GM04504 (cell line): ENCODE measurements around the gene TRIM65.
"Not testable (repeated sequence)": the region's sequence is repeated elsewhere in the genome, so short reads cannot be mapped to it uniquely, and the experiment has no call there.

Source experiments
- DNase-seq: peaks from one replicate; pipeline ENCODE4 v3.0.0-alpha.2; 2012; ENCODE audit warnings: low read depth

Gene TRIM65

GRCh38 chr17:75851693-75851991, 45.1 kb downstream of the TRIM65 start:
- not testable (repeated sequence) for DNase-seq

- DNase-seq, result no peak
Measured at GRCh38 chr17:75850928-75851692, 45.6 kb downstream of the TRIM65 start.

DNA sequence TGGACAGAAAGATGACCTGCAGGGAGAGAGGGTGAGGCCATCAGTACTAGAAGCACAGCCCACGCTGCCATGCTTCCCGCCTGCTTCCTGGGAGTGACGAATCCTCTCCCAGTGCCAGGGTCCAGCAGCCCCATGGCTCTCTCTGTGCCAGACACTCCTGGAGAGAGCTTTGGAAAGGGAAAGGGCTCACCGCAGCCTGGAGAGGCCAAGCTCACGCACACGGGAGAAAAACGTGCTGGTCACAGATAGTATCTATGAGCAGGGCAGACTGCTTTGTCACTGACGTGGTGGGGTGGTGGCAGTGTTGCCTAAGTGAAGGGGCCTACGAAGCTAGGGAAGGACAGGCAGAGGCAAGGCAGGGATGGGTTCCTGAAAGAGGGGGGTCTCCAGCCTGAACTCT, 47.0 kb downstream of the TRIM65 start:
- DNase-seq, result no peak

DNA sequence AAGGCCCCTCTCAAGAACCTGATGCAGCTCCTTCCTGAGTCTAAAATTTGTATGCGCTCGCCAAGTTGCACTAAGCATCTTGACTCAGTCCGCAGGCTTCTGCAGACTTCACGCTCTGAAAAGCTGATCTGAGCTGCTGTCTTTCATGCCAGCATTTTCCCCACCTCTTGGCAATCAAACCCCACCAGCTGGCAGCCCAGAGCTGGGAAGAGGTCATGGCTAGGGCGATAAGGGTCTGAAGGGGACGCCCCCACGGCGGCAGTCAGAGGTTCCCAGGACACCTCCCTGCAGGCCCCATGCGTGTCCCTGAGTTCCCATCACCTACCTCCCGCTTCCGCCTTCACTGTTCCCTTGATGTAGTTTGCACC, 47.5 kb downstream of the TRIM65 start:
- DNase-seq, result no peak

- no peak for DNase-seq
Measured at GRCh38 chr17:75848523-75849278, 48.0 kb downstream of the TRIM65 start.

DNA sequence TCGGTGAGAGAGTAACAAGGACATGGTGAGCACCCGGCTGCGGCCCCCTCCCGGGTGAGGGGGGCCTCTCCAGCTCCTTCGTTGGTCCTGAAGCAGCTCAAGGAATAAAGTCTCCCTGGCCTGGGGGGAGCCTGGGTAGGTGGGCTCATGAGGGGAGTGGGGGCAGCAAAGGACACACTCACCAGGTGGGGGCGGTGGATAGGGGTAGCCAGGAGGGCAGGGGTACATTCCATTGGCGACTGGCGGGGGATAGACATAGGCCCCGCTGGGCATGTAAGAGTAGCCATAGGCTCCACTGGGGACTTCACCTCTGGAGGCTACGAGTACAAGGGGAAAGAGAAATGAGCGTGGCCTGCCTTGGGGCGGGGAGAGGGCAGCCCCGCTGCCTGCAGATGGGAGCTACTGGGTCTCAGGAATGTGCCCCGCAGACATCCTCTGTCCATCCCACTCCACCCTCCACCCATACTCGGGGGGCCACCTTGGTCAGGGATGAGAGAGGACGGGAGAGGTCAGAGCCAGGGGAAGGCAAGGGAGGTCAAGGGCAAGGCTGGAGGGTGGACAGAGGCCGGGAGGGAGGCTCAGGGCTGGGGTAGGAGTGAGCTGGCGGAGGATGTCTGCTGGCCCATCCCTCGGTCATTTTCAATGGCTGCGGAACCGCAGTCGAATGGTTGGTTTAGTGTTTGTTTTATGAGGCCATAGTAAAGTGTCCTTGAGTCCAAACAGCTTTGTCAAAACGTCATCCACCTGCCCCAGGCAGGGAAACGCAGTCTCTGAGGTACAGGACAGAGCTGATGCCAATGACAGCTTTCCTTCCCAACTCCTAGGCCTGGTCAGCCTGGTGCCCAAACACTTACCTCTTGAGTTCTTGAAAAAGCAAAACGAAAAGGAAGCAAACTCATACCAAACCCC, 48.9 kb downstream of the TRIM65 start:
- no peak for DNase-seq

DNA sequence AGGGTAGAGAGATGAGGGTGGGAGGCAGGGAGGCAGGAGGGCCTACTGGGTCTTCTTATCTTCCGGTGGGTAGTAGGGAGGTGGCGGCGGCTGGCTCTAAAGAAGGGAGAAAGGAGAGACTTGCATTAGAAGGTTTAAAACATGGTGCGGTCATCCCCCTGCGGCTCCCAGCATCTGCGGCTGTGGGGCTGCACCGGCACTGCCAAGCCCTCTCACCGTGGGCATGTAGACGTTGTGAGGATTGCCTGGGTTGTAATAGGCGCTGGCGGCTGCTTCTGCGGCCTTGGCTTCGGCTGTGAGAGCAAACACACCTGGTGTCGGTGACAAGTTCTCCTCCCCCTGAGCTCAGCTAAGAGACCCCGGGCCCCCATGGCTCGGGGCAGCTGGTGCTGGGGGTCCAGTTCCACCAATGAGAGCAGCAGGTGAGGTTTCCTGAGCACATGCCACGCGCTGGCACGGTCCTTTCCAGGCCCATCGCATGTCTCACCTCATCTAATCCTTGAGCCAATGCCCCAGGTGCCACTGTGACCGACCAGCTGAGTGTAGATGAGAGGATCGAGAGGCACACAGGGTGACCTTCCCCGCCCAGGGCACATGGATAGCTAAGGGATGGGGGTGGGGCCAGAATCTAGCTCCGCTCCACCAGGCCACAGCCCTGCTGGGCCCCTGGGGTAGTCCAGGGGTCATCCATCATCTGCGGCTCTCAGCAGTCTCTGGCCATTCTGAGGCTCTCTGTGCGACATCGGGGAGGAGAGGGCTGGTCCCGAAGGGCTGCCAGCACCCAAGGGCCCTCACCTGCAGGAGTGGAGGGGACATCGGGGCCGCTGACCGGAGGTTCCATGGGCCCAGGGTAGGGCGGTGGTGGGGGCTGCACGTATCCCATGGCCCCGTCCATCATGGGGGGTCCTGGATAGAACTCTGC, 49.8 kb downstream of the TRIM65 start:
- DNase-seq, result no peak

- DNase-seq, result no peak
Measured at GRCh38 chr17:75845933-75846691, 50.6 kb downstream of the TRIM65 start.

DNA sequence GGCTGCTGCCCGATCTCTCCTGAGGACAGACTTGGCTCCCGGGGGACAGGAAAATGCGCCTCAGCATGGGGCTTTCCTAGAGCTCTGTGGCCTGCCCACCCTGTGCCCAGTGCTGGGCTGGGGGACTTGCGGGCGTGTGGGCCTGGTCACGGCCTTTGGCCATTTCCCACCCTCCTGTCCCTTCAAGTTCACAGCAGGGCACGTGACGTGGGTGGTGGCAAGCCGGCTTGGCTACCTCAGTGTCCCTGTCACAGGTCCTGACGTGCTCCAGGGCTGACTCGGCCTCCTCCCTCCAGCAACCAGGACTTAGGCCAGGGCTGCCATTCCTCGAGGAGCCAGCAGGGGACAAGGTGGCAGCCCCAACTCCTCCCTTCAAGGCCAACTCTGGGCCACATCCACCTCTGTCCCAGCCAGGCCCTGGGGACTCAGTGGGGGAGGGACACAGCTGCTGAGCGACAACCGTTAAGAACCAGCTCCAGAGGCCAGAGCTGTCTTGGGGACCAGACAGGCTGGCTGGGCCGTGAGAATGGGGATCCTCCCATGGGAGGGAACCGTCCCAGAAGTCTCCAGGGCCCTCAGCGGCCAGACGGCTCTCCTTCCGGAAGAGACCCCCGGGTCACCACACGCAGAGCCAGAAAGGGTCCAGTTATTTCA, 51.6 kb downstream of the TRIM65 start:
- no peak for DNase-seq

- no peak for DNase-seq
Measured at GRCh38 chr17:75844530-75845057, 52.2 kb downstream of the TRIM65 start.

GRCh38 chr17:75843577-75844529, 52.9 kb downstream of the TRIM65 start, which contains the start of gene UNC13D:
Gene UNC13D, minus strand, starts transcription at chr17:75844404. Its CDS starts 67 bp downstream, at chr17:75844337.
- no peak for DNase-seq

DNA sequence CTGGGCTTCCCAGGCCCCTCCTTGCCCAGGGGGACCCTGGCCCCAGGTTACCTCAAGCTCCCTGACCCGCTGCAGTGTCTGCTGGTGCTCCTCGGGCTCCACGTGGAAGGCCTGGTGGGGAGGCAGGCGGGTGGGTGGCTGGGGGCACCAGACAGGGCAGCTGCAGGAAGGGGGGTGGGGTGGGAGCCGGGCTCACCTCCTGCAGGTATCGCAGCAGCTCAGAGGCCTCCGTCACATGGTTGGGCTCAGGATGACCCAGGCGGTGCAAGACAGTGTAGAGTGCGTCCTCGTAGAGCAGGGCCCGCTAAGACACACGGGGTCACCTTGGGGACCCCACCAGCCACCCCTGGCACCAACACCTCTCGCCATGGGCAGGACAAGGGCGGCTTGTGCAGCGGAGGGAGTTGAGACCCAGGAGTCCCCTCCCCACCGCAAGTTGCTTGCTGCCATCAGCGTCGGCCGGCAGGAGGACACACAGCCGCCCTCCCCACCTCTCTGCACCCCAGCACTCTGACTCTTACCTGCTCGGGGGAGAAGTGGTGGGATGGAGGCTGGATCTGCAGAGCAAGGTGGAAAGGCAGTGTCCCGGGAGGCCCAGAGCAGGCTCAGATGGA, 53.7 kb downstream of the TRIM65 start:
- DNase-seq, result no peak

DNA sequence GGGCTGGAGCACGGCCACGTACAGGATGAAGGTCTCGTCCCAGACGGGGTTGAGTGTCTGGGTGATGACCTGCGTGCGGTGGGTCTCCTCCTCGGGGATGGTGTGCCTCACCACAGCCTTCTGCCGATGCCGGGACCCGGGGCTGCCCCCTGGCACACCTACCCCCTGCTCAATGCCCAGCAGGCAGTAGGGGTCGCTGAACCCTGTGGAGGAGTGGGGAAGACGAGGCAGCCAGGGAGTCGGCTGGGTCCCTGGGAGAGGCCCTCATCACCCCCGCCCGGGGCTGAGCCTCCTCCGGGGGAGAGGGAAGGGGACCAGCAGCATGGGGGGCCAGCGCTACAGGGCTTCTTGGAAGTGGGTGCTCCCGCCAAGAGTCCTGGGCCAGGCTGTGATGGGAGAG, 54.3 kb downstream of the TRIM65 start:
- DNase-seq, result no peak

DNA sequence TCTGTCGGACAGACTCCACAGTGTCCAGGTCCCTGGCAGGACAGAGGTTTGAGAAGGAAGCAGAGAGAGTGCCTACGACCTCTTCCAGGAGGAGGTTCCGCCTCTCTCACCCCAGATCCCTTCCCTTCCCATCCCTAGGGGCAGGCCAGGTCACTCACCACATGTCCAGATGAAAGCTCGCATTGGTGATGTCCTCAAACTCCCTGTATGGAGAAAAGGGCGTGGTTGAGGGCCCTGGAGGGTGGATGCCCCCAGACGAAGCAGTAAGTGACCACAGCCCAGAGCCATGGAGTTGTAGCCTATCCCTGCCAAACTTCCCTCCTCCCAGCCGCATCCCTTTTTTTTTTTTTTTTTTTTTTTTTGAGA, 56.0 kb downstream of the TRIM65 start:
- no peak for DNase-seq

- DNase-seq, result no peak
Measured at GRCh38 chr17:75839942-75840798, 56.6 kb downstream of the TRIM65 start.
